NCI-H2107 treated with DMSO at 0.1 percent for 48 hours (cell line): Measurements from ENCODE around the gene LTA.

Experiments
- DNase-seq: peaks from one replicate; lab custom pipeline; 2025; ENCODE audit not compliant: unreplicated experiment; lab: John Stamatoyannopoulos, UW

Gene LTA

DNA sequence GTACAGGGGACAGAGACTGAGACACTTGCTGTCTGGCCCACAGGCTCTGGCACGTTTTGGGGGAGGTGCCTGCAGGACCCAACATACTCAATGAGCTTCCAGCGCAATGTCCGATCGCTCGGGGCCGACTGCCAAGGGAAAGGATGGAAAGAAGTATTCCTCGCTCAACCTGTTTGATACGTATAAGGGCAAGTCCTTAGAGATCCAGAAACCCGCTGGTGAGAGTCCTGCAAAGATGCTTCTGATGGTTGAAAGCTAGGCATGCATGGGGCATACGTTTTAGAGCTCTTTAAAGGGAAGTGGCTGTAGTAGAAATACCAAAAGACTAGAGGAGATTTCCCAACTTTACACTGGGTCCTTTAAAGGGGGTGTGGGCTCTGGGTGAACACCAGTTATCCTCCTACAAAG lies 50.6 kb downstream of the LTA start:
- DNase-seq, result no peak
